NCI-H1092 (cell line): ENCODE measurements around the gene ZNF557.
A peak's percentile ranks its signal among the peaks of the same experiment; 100 is the strongest.

Experiments
- DNase-seq: peaks from one replicate; lab custom pipeline; 2025; lab: John Stamatoyannopoulos, UW

Gene ZNF557

GRCh38 chr19:7074705-7075282, 5.3 kb downstream of the ZNF557 start:
- DNase-seq: no peak

- DNase-seq: no peak
These were observed 6.6 kb downstream of the ZNF557 start for GRCh38 chr19:7076151-7076550.

GRCh38 chr19:7078008-7078407, 8.5 kb downstream of the ZNF557 start:
- DNase-seq: no peak

- no peak for DNase-seq
These were observed 13.8 kb downstream of the ZNF557 start for GRCh38 chr19:7083076-7083956.

GRCh38 chr19:7088999-7089398, 19.5 kb downstream of the ZNF557 start:
- DNase-seq: no peak

GRCh38 chr19:7098096-7098495, 28.6 kb downstream of the ZNF557 start:
- DNase-seq: no peak

- DNase-seq: peak; percentile 96
These were observed 29.4 kb downstream of the ZNF557 start for GRCh38 chr19:7098701-7099596.

GRCh38 chr19:7099597-7099921, 30.1 kb downstream of the ZNF557 start:
- no peak for DNase-seq

- DNase-seq: no peak
These were observed 32.2 kb downstream of the ZNF557 start for GRCh38 chr19:7101498-7102253.

- no peak for DNase-seq
These were observed 35.4 kb downstream of the ZNF557 start for GRCh38 chr19:7104747-7105447.

GRCh38 chr19:7106711-7107657, 37.5 kb downstream of the ZNF557 start:
- DNase-seq: no peak

- DNase-seq: no peak
These were observed 40.3 kb downstream of the ZNF557 start for GRCh38 chr19:7109678-7110289.

- DNase-seq: no peak
These were observed 43.2 kb downstream of the ZNF557 start for GRCh38 chr19:7112675-7113074.

- DNase-seq: no peak
These were observed 43.7 kb downstream of the ZNF557 start for GRCh38 chr19:7113233-7113632.

GRCh38 chr19:7115721-7116120, 46.2 kb downstream of the ZNF557 start:
- no peak for DNase-seq

GRCh38 chr19:7117248-7117647, 47.7 kb downstream of the ZNF557 start:
- DNase-seq: no peak

GRCh38 chr19:7119582-7119981, 50.1 kb downstream of the ZNF557 start:
- no peak for DNase-seq

GRCh38 chr19:7120499-7120898, 51.0 kb downstream of the ZNF557 start:
- DNase-seq: no peak

- no peak for DNase-seq
These were observed 53.2 kb downstream of the ZNF557 start for GRCh38 chr19:7122701-7123100.

- DNase-seq: no peak
These were observed 55.3 kb downstream of the ZNF557 start for GRCh38 chr19:7124782-7125181.
